Gastroesophageal sphincter (tissue), 3 donors: ENCODE data around the gene CIBAR2.

Experiments used
- EP300 ChIP-seq: sonication (generic); formaldehyde crosslinking; IDR thresholded peaks from one replicate; pipeline ENCODE4 v1.6.1; 2017; ENCODE audit warnings: antibody characterized with exemption, mild to moderate bottlenecking
- POLR2A ChIP-seq, 2 donors: fragments of 450-650 bp; IDR thresholded peaks; one replicate each; pipeline ENCODE4 v1.6.1; 2017; ENCODE audit warnings: antibody characterized with exemption in 2 of 2, mild to moderate bottlenecking in 2 of 2, moderate library complexity in 1 of 2
- POLR2AphosphoS5 ChIP-seq: sonication (generic); formaldehyde crosslinking; IDR thresholded peaks from one replicate; pipeline ENCODE4 v1.6.1; 2017; ENCODE audit warnings: antibody characterized with exemption
- TF ChIP-seq, protein P1 (sequence below), 4 experiments: fragments of 200-600 bp in 2 of 4; fragments of 450-650 bp in 2 of 4; sonication (generic) in 1 of 4; IDR thresholded peaks; one replicate each; pipeline ENCODE4 v1.5.1; 2017 to 2019; ENCODE audit warnings: antibody characterized with exemption in 4 of 4, mild to moderate bottlenecking in 2 of 4, moderate library complexity in 2 of 4

DNA sequence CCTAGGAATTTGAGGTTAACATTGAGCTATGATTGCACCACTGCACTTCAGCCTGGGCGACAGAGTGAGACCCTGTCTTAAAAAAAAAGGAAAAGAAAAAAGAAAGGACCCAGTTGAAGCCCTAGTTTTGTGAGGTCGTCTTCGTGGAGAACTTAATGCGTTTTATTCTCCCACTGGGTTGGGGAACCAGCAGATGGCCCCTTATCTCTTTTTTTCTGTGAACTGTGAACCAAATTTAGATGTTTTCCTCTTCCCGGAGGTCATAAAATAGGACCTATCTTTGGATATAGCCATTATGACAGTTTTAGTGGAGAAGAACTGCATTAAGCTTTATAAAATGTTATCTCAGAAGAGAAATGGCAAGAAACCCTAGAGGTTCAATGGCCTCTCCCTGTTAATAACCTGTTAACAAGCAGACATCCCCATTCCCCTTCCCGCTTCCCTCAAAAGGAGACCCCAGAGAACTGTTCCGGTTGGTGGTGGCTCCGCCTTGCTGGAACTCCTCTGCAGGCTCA, 61.1 kb downstream of the CIBAR2 start:
- no peak for TF ChIP-seq POLR2AphosphoS5
- TF ChIP-seq, protein P1, sequence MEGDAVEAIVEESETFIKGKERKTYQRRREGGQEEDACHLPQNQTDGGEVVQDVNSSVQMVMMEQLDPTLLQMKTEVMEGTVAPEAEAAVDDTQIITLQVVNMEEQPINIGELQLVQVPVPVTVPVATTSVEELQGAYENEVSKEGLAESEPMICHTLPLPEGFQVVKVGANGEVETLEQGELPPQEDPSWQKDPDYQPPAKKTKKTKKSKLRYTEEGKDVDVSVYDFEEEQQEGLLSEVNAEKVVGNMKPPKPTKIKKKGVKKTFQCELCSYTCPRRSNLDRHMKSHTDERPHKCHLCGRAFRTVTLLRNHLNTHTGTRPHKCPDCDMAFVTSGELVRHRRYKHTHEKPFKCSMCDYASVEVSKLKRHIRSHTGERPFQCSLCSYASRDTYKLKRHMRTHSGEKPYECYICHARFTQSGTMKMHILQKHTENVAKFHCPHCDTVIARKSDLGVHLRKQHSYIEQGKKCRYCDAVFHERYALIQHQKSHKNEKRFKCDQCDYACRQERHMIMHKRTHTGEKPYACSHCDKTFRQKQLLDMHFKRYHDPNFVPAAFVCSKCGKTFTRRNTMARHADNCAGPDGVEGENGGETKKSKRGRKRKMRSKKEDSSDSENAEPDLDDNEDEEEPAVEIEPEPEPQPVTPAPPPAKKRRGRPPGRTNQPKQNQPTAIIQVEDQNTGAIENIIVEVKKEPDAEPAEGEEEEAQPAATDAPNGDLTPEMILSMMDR (IDR thresholded peaks at IDR 0.05) = no peak
- TF ChIP-seq POLR2A (IDR thresholded peaks at IDR 0.05) = no peak
- TF ChIP-seq EP300 = no peak
